B cell (primary cell): Measurements from ENCODE around the gene RIF1. TPM values are rescaled to one million over a fixed set of nuclear protein-coding genes. Genes with fewer than 3 reads are reported as not detected.

Experiments
- ATAC-seq: fragments of 200-7000 bp; cut with Tn5 transposase; one replicate; pipeline ENCODE4 v1.10.0; 2021; ENCODE audit warnings: low read depth, mild to moderate bottlenecking, moderate number of reproducible peaks, moderate library complexity
- CTCF ChIA-PET: fragments of 350-600 bp; sonication (Branson Sonifier 250); formaldehyde crosslinking; loops from one replicate; lab custom pipeline; 2021; ENCODE audit warnings: antibody characterized with exemption, inconsistent platforms; lab: Charles Lee
- POLR2A ChIA-PET: fragments of 350-600 bp; sonication (Branson Sonifier 250); formaldehyde crosslinking; loops from one replicate; lab custom pipeline; 2021; ENCODE audit warnings: antibody characterized with exemption; lab: Charles Lee
- DNase-seq: peaks from one replicate; pipeline ENCODE4 v3.0.0; 2013
- H2AFZ ChIP-seq: 2 replicates; pipeline ENCODE4 v1.6.1; 2012; ENCODE audit warnings: mild to moderate bottlenecking, low read depth, low read length; ENCODE audit not compliant: insufficient read depth, poor library complexity, severe bottlenecking
- H3K27ac ChIP-seq, 2 donors: 1 replicate in 1 of 2; 2 replicates in 1 of 2; pipeline ENCODE4 v1.5.1; 2012 to 2013; ENCODE audit warnings: low read length in 2 of 2, mild to moderate bottlenecking in 2 of 2, moderate library complexity in 1 of 2
- H3K27me3 ChIP-seq, 4 experiments: fragments of 200-600 bp in 1 of 4; sonication (generic) in 1 of 4; replicated peaks in 1 of 4; 1 replicate in 2 of 4; 2 replicates in 2 of 4; pipeline versions ENCODE4 v1.6.1 to v1.7.0; 2013 to 2016; ENCODE audit warnings: low read length in 3 of 4, mild to moderate bottlenecking in 2 of 4, mixed read lengths in 1 of 4, moderate library complexity in 1 of 4; ENCODE audit not compliant: insufficient read depth in 4 of 4, control insufficient read depth in 3 of 4; ENCODE audit errors: control extremely low read depth in 1 of 4
- H3K36me3 ChIP-seq, 2 experiments: replicated peaks in 1 of 2; 1 replicate in 1 of 2; 2 replicates in 1 of 2; pipeline versions ENCODE4 v1.6.1 to v1.7.1; 2013; ENCODE audit warnings: low read length in 1 of 2; ENCODE audit not compliant: insufficient read depth in 2 of 2, control insufficient read depth in 1 of 2; ENCODE audit errors: control extremely low read depth in 1 of 2, extremely low read depth in 1 of 2
- H3K4me1 ChIP-seq, 2 donors: fragments of 200-600 bp in 1 of 2; sonication (generic) in 1 of 2; 1 replicate in 1 of 2; 2 replicates in 1 of 2; pipeline versions ENCODE4 v1.5.1 to v1.6.1; 2013 to 2017; ENCODE audit warnings: low read length in 2 of 2; ENCODE audit not compliant: control insufficient read depth in 2 of 2, insufficient read depth in 2 of 2
- H3K4me2 ChIP-seq: replicated peaks from 2 replicates; pipeline ENCODE3; 2012; ENCODE audit warnings: mild to moderate bottlenecking, low read depth, low read length; ENCODE audit not compliant: poor library complexity, severe bottlenecking
- H3K4me3 ChIP-seq, 5 experiments: fragments of 200-600 bp in 1 of 5; sonication (generic) in 1 of 5; 1 replicate in 3 of 5; 2 replicates in 2 of 5; pipeline versions ENCODE4 v1.5.1 to v1.7.0; 2011 to 2016; ENCODE audit warnings: low read length in 4 of 5, mild to moderate bottlenecking in 4 of 5, low read depth in 2 of 5, control low read depth in 1 of 5, moderate library complexity in 1 of 5; ENCODE audit not compliant: insufficient read depth in 1 of 5; ENCODE audit errors: control extremely low read depth in 1 of 5, extremely low read depth in 1 of 5
- H3K79me2 ChIP-seq: fragments of 200-600 bp; sonication (generic); one replicate; pipeline ENCODE4 v1.6.0; 2016; ENCODE audit warnings: low read length; ENCODE audit not compliant: control insufficient read depth, insufficient read depth
- H3K9ac ChIP-seq: fragments of 200-600 bp; sonication (generic); 2 replicates; pipeline ENCODE4 v1.6.1; 2017; ENCODE audit warnings: mild to moderate bottlenecking, low read length, moderate library complexity
- H3K9me3 ChIP-seq, 3 donors: one replicate each; pipeline versions ENCODE4 v1.6.1 to v1.7.1; 2013; ENCODE audit warnings: low read length in 2 of 3; ENCODE audit not compliant: control insufficient read depth in 2 of 3, insufficient read depth in 1 of 3; ENCODE audit errors: control extremely low read depth in 1 of 3
- H4K20me1 ChIP-seq: 2 replicates; pipeline ENCODE4 v1.6.0; 2012; ENCODE audit warnings: mild to moderate bottlenecking, low read length; ENCODE audit not compliant: insufficient read depth, control insufficient read depth, poor library complexity, severe bottlenecking
- H3K27ac Mint-ChIP-seq: one replicate; pipeline ENCODE4 v1.8.0; 2021; ENCODE audit warnings: mixed read lengths
- H3K27me3 Mint-ChIP-seq: one replicate; pipeline ENCODE4 v1.8.0; 2021; ENCODE audit warnings: mixed read lengths
- H3K4me1 Mint-ChIP-seq: one replicate; pipeline ENCODE4 v1.8.0; 2021; ENCODE audit warnings: mixed read lengths
- H3K4me3 Mint-ChIP-seq: one replicate; pipeline ENCODE4 v1.8.0; 2021; ENCODE audit warnings: mixed read lengths
- H3K9me3 Mint-ChIP-seq: one replicate; pipeline ENCODE4 v1.8.0; 2022; ENCODE audit warnings: mixed read lengths; ENCODE audit not compliant: insufficient read depth
- CTCF ChIP-seq: fragments of 200-600 bp; IDR thresholded peaks from one replicate; pipeline ENCODE4 v1.8.0; 2022; ENCODE audit warnings: antibody characterized with exemption, mild to moderate bottlenecking
- EZH2 ChIP-seq: IDR thresholded peaks from 2 replicates; pipeline ENCODE4 v1.6.1; 2012; ENCODE audit warnings: borderline replicate concordance, low read depth, mild to moderate bottlenecking, moderate library complexity, low read length; ENCODE audit not compliant: insufficient read depth, poor library complexity, severe bottlenecking
- WGBS: methylation state at CpG from one replicate; pipeline ENCODE4 v1.1.5; 2013; ENCODE audit warnings: missing lambda C conversion rate; ENCODE audit not compliant: insufficient coverage; 5-methylcytosine and 5-hydroxymethylcytosine counted together
- intact Hi-C: fragments of 100-400 bp; cut with micrococcal nuclease; formaldehyde crosslinking; loops from one replicate; pipeline ENCODE4 v1.10.0; 2022
- polyA minus RNA-seq: library from RNA; depleted of rRNA, polyadenylated mRNA; stranded (reverse); fragments of >200 nt; gene quantifications from 2 replicates; pipeline ENCODE4 v1.2.3, GENCODE V29; 2012
- polyA plus RNA-seq: library from polyadenylated mRNA; depleted of rRNA; stranded (reverse); fragments of >200 nt; gene quantifications from 2 replicates; pipeline ENCODE4 v1.2.3, GENCODE V29; 2012
- total RNA-seq, 2 donors: library from RNA; stranded (reverse); fragments of 120-200 nt in 1 of 2; gene quantifications; 1 replicate in 1 of 2; 2 replicates in 1 of 2; pipeline versions ENCODE4 v1.2.3 to v1.2.4, GENCODE V29; 2013 to 2022

The RIF1 gene
- 60.5 and 65.5 TPM in 2 replicates for total RNA-seq
- total RNA-seq (2013), result 43.3 TPM
- polyA plus RNA-seq, result 3.3 and 6.4 TPM in 2 replicates
- polyA minus RNA-seq, result 12.8 and 13.7 TPM in 2 replicates

GRCh38 chr2:151409601-151410484 lies at the start of gene RIF1:
RIF1 (plus strand) TSS chr2:151409902; CDS start chr2:151410424, 522 bp downstream.
- WGBS, result under 1% methylated on average over 58 of the region's 65 CpGs
- POLR2A ChIA-PET, result interaction anchor here (0.5 to 1.2 kb wide), 2 partner anchors 410 to 1308 kb away, joined by 3 to 4 read pairs; no protein-coding TSS in a partner anchor
- H3K4me3 Mint-ChIP-seq, result peak within 1 kb of the TSS; percentile 90
- CTCF ChIA-PET, result interaction anchor here (1.2 to 1.9 kb wide), 5 partner anchors 10 to 171 kb away, joined by 3 to 7 read pairs (median 5); partner anchors contain the start of genes NMI and RBM43
- intact Hi-C loops, result loop anchor here (1.0 to 5.0 kb wide), 4 partner anchors 121 to 1823 kb away; partner anchors contain the start of genes ARL5A, MMADHC, NMI and RBM43
- H3K9me3 Mint-ChIP-seq, result no peaks in the 10 kb centered on the region
- no peaks in the 10 kb centered on the region for H3K27me3 Mint-ChIP-seq
- DNase-seq (peak; percentile 83), ATAC-seq (peak; percentile 88)
- peaks cover 19% of the 10 kb centered on the region for H3K4me1 Mint-ChIP-seq
- peak within 1 kb of the TSS; percentile 82 for H3K27ac Mint-ChIP-seq
- H3K27me3 ChIP-seq, result no peaks in the 10 kb centered on the region
- peak within 1 kb of the TSS; percentile 78 to 93 for H3K27ac ChIP-seq
- peak within 1 kb of the TSS; percentile 70 to 96 (median 95) for H3K4me3 ChIP-seq
- H2AFZ ChIP-seq, result peak within 1 kb of the TSS; percentile 91
- peaks cover 3 to 20% of the 10 kb centered on the region in 2 experiments for H3K36me3 ChIP-seq
- H4K20me1 ChIP-seq, result no peaks in the 10 kb centered on the region
- peak within 1 kb of the TSS; percentile 70 for H3K4me2 ChIP-seq
- H3K79me2 ChIP-seq, result peaks cover 35% of the 10 kb centered on the region
- H3K9me3 ChIP-seq, result no peaks in the 10 kb centered on the region
- H3K4me1 ChIP-seq, result peaks cover 6 to 14% of the 10 kb centered on the region in 2 donors
- H3K9ac ChIP-seq, result peak within 1 kb of the TSS; percentile 92
- TF ChIP-seq EZH2 (no peak), CTCF (peak; percentile 80)
